ENCODE measurements around the gene SUSD1. TPM values are rescaled to one million over a fixed set of nuclear protein-coding genes. Genes with fewer than 3 reads are reported as not detected.

The SUSD1 gene
- total RNA-seq, 2 donors from 2014 or later: 6.2 to 10.6 TPM

GRCh38 chr9:112188884-112189283, 13.8 kb upstream of the SUSD1 start:
- H3K27me3 ChIP-seq: no peaks in the 10 kb centered on the region
- no peaks in the 10 kb centered on the region for H3K9me3 ChIP-seq
- DNase-seq (ENCODE audit: low spot score): no peak
- H3K36me3 ChIP-seq: no peaks in the 10 kb centered on the region
- no peak overlapping the region for H3K27ac ChIP-seq
- TF ChIP-seq CTCF (IDR thresholded peaks at IDR 0.05): no peak
- H3K4me1 ChIP-seq: peaks cover 0 to 2% of the 10 kb centered on the region in 2 donors
- H3K4me3 ChIP-seq: no peak overlapping the region

DNA sequence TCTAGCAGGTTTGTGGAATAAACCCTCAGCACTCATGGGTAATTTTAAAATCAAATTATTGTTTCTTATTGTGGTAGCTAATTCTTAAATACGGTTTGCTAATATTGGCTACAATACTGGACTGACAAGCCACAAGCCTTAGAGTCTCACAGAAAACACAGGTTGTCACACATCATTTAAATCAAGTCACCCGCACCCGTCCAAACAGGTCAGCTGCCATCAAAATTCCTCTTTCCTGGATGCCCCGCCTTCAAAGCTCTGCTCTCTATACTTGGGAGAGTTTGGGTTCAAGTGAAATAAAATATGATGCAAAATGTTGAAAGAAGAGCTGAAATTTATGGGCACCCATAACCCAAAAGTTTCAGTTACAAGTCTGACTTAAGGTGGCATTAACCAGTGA, 12.3 kb upstream of the SUSD1 start:
- Histone ChIP-seq H3K4me1 (no peaks in the 10 kb centered on the region), H3K27ac (no peak overlapping the region), H3K27me3 (no peaks in the 10 kb centered on the region), H3K36me3 (no peaks in the 10 kb centered on the region), H3K9me3 (no peaks in the 10 kb centered on the region), H3K4me3 (no peak overlapping the region)
- no peak for DNase-seq (ENCODE audit: low spot score)
- TF ChIP-seq CTCF (IDR thresholded peaks at IDR 0.05): no peak

GRCh38 chr9:112186695-112187094, 11.6 kb upstream of the SUSD1 start:
- Histone ChIP-seq H3K4me3 (no peak overlapping the region), H3K27me3 (no peaks in the 10 kb centered on the region), H3K27ac (no peak overlapping the region), H3K4me1 (no peaks in the 10 kb centered on the region), H3K9me3 (no peaks in the 10 kb centered on the region), H3K36me3 (no peaks in the 10 kb centered on the region)
- no peak for DNase-seq (ENCODE audit: low spot score)
- no peak for TF ChIP-seq CTCF (IDR thresholded peaks at IDR 0.05)

- DNase-seq (ENCODE audit: low spot score): no peak
- no peak for TF ChIP-seq CTCF (IDR thresholded peaks at IDR 0.05)
- no peaks in the 10 kb centered on the region for H3K27me3 ChIP-seq
- H3K4me1 ChIP-seq: peaks cover 0 to 4% of the 10 kb centered on the region in 2 donors
- H3K27ac ChIP-seq: no peak overlapping the region
- no peaks in the 10 kb centered on the region for H3K9me3 ChIP-seq
- no peak overlapping the region for H3K4me3 ChIP-seq
- no peaks in the 10 kb centered on the region for H3K36me3 ChIP-seq
These were observed 9.8 kb upstream of the SUSD1 start for GRCh38 chr9:112184946-112185345.

DNA sequence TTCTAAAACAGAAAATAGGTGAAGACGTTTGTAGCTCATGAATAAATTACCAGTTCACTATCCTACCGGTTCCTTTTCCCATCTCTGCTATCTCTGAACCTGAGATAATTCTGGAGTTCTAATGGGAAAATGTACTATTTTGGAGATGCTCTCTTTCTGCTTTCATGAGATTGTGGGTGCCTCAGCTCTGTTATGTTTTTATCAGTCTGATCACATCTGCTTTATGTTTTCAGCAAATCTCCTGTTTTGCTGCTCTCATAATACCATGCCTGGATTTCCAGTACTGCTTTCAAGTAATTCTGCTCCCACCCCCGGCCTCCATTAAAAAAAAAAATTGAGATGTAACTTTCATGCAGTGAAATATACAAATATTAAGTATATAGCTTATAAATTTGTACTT, 9.1 kb upstream of the SUSD1 start:
- Histone ChIP-seq H3K27me3 (no peaks in the 10 kb centered on the region), H3K4me1 (peaks cover 0 to 4% of the 10 kb centered on the region in 2 donors), H3K4me3 (no peak overlapping the region), H3K36me3 (no peaks in the 10 kb centered on the region), H3K9me3 (no peaks in the 10 kb centered on the region), H3K27ac (no peak overlapping the region)
- no peak for TF ChIP-seq CTCF (IDR thresholded peaks at IDR 0.05)
- DNase-seq (ENCODE audit: low spot score): no peak

DNA sequence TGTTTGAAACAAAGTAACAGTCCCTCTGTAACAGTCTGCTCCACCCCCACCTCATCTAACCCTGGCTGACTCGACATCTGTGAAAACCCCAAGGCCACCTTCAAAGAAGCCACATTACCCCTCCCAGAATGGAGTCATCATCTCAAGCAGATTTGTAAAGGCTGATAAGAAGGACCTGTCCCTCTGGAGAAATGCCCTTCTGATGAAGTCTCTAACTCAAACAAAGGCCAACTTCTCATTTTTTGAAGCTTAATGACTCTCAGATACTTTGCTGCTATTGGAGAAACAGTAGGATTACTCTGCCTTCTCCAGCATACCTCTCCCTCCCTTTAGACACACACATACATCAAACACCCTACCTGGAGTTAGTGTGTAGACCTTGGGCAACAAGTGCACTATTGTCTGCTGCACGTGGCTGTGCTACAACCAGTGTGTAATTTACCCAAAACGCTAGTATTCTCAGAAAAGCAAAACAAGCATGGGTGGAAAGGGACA, 5.3 kb upstream of the SUSD1 start:
- peaks cover 0 to 8% of the 10 kb centered on the region in 2 donors for H3K4me1 ChIP-seq
- no peak for DNase-seq (ENCODE audit: low spot score)
- no peaks in the 10 kb centered on the region for H3K36me3 ChIP-seq
- no peaks in the 10 kb centered on the region for H3K27me3 ChIP-seq
- H3K27ac ChIP-seq: no peak overlapping the region
- H3K9me3 ChIP-seq: no peaks in the 10 kb centered on the region
- no peak for TF ChIP-seq CTCF (IDR thresholded peaks at IDR 0.05)
- no peak overlapping the region for H3K4me3 ChIP-seq

Measured in right atrium auricular region (tissue), 2 donors.